ENCODE data around the gene PDZRN3. TPM values are rescaled to one million over a fixed set of nuclear protein-coding genes. Genes with fewer than 3 reads are reported as not detected.

The PDZRN3 gene
- total RNA-seq, 1 donor from 2014 or later, result 135 TPM

GRCh38 chr3:73351423-73352071 lies 273.2 kb downstream of the PDZRN3 start:
- DNase-seq (ENCODE audit: low read depth), result no peak

DNA sequence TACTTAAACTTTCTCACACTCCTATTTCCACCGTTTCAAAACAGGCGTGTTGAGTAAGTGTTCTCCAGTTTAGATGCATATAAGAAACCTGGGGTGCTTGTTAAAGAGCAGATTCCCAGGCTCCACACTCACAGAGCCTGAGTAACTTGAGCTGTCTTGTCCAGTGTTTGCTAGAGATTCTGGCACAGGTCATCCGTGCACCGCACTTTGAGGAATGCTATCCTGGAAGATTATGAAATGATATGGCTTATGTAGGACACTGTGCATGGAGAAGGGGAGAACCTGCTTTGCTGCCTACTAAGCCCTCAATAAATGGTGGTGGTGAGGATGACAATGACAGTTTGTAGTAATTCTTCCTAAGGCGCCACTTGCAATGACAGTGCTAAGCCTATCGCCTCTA lies 273.7 kb downstream of the PDZRN3 start:
- no peak for DNase-seq (ENCODE audit: low read depth)

- DNase-seq (ENCODE audit: low read depth), result no peak
These were observed 275.1 kb downstream of the PDZRN3 start for GRCh38 chr3:73349657-73350056.

GRCh38 chr3:73342077-73342476 lies 282.7 kb downstream of the PDZRN3 start:
- no peak for DNase-seq (ENCODE audit: low read depth)

DNA sequence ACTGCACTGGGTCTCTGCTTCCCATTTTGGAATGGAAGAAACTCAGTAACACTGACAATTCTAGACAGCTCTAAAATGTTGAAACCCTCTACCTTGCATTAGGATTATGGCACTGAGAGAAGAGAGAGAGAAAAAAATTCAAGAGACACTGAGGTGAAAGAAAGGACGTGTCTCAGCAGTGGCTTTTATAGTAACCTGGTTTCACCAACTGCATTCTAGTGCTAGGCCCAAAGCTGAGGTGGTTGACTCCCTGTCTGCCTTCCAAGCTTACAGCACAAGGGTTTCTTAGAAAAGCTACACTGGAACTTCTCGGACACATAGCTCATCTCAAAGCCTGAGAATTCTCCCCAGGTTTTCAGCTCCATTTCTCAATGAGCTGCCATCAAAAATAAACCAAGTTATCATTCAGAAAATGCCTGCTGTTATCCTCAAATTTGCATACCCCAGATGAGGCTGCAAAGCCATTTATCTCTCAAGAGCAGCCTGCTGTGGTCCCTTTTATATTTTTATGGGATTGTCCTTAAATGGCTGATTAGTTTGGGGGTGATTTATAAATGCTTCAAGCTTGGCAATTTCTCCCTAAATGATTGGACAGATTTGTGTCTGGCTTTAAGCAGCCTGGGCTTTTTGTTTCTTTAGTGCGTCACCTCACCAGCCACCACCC lies 283.3 kb downstream of the PDZRN3 start:
- no peak for DNase-seq (ENCODE audit: low read depth)

DNA sequence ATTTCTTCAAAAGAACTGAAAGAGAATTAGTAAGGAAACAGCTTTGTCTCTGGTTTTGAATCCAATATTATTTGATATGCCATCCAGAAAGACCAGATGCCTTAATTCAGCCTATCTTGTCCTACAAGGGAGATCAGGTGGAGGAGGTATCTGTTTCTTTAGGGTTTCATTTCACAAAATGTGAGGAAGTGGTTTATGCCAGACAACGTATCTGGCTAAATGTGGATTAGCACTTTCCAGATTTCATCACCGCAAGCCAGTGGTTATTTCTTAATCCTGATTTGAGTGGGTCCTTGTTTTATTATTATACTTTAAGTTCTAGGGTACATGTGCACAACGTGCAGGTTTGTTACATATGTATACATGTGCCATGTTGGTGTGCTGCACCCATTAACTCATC lies 292.2 kb downstream of the PDZRN3 start:
- DNase-seq (ENCODE audit: low read depth), result no peak

Measured in myocyte (in vitro differentiated cells).